Activated naive CD4-positive, alpha-beta T cell treated with anti-CD3 and anti-CD28 coated beads, Interleukin-2, amount 50 U/mL, for 24 hours (primary cell): Measurements from ENCODE around the gene FRMD5.
A peak's percentile ranks its signal among the peaks of the same experiment; 100 is the strongest.
"Not testable (repeated sequence)": the region's sequence is repeated elsewhere in the genome, so short reads cannot be mapped to it uniquely, and the experiment has no call there.

Experiments used
- H3K27ac Mint-ChIP-seq: one replicate; pipeline ENCODE4 v1.8.0; 2021; ENCODE audit warnings: mild to moderate bottlenecking, mixed read lengths
- H3K27me3 Mint-ChIP-seq: one replicate; pipeline ENCODE4 v1.8.0; 2021; ENCODE audit warnings: mixed read lengths
- H3K36me3 Mint-ChIP-seq: one replicate; pipeline ENCODE4 v1.8.0; 2021; ENCODE audit warnings: mixed read lengths
- H3K4me1 Mint-ChIP-seq: one replicate; pipeline ENCODE4 v1.8.0; 2021; ENCODE audit warnings: mixed read lengths
- H3K4me3 Mint-ChIP-seq: one replicate; pipeline ENCODE4 v1.8.0; 2021; ENCODE audit warnings: mild to moderate bottlenecking, mixed read lengths
- H3K9me3 Mint-ChIP-seq: one replicate; pipeline ENCODE4 v1.8.0; 2021; ENCODE audit warnings: mixed read lengths

The FRMD5 gene

GRCh38 chr15:43831519-43832052 lies 363.5 kb downstream of the FRMD5 start:
- not testable (repeated sequence) for H3K27ac Mint-ChIP-seq, H3K9me3 Mint-ChIP-seq, H3K4me3 Mint-ChIP-seq, H3K36me3 Mint-ChIP-seq, H3K27me3 Mint-ChIP-seq
- H3K4me1 Mint-ChIP-seq, result peaks cover 40% of the 10 kb centered on the region

- H3K9me3 Mint-ChIP-seq, H3K36me3 Mint-ChIP-seq, H3K27ac Mint-ChIP-seq, H3K4me3 Mint-ChIP-seq, H3K27me3 Mint-ChIP-seq: not testable (repeated sequence)
- peaks cover 48% of the 10 kb centered on the region for H3K4me1 Mint-ChIP-seq
Observed at GRCh38 chr15:43830691-43831275, 364.3 kb downstream of the FRMD5 start.

GRCh38 chr15:43829951-43830540 lies 365.0 kb downstream of the FRMD5 start:
- H3K27ac Mint-ChIP-seq, H3K9me3 Mint-ChIP-seq, H3K4me3 Mint-ChIP-seq, H3K36me3 Mint-ChIP-seq, H3K27me3 Mint-ChIP-seq: not testable (repeated sequence)
- H3K4me1 Mint-ChIP-seq, result peaks cover 51% of the 10 kb centered on the region

- Mint-ChIP-seq H3K4me1 (peaks cover 55% of the 10 kb centered on the region), H3K36me3 (peaks cover 8% of the 10 kb centered on the region), H3K4me3 (peak overlapping the region; percentile 91), H3K27me3 (no peaks in the 10 kb centered on the region), H3K9me3 (no peaks in the 10 kb centered on the region), H3K27ac (peak overlapping the region; percentile 95)
Observed at GRCh38 chr15:43828061-43828657, 366.9 kb downstream of the FRMD5 start.

GRCh38 chr15:43826508-43827341 lies 368.3 kb downstream of the FRMD5 start, which contains the start of gene WDR76:
TSS of gene WDR76 (plus strand) at chr15:43827002. CDS start at chr15:43827033, 31 bp downstream.
- H3K9me3 Mint-ChIP-seq, result no peaks in the 10 kb centered on the region
- H3K27ac Mint-ChIP-seq, result peak within 1 kb of the TSS; percentile 95
- no peaks in the 10 kb centered on the region for H3K27me3 Mint-ChIP-seq
- H3K36me3 Mint-ChIP-seq, result peaks cover 8% of the 10 kb centered on the region
- H3K4me1 Mint-ChIP-seq, result peaks cover 55% of the 10 kb centered on the region
- H3K4me3 Mint-ChIP-seq, result peak within 1 kb of the TSS; percentile 91

GRCh38 chr15:43826029-43826507 lies 369.0 kb downstream of the FRMD5 start:
- Mint-ChIP-seq H3K36me3 (peaks cover 8% of the 10 kb centered on the region), H3K9me3 (no peaks in the 10 kb centered on the region), H3K4me1 (peaks cover 60% of the 10 kb centered on the region), H3K27ac (peak overlapping the region; percentile 95), H3K4me3 (peak overlapping the region; percentile 91), H3K27me3 (no peaks in the 10 kb centered on the region)

- H3K27me3 Mint-ChIP-seq, H3K9me3 Mint-ChIP-seq, H3K36me3 Mint-ChIP-seq, H3K27ac Mint-ChIP-seq: not testable (repeated sequence)
- Mint-ChIP-seq H3K4me1 (peaks cover 64% of the 10 kb centered on the region), H3K4me3 (peak overlapping the region; percentile 30)
Observed at GRCh38 chr15:43825305-43825704, 369.8 kb downstream of the FRMD5 start.

- Mint-ChIP-seq H3K4me1 (peaks cover 59% of the 10 kb centered on the region), H3K9me3 (no peaks in the 10 kb centered on the region), H3K27me3 (no peaks in the 10 kb centered on the region), H3K4me3 (peak within 1 kb of the TSS; percentile 99), H3K27ac (peak within 1 kb of the TSS; percentile 99), H3K36me3 (peaks cover 5% of the 10 kb centered on the region)
Observed at GRCh38 chr15:43824302-43825246, 370.5 kb downstream of the FRMD5 start, which contains the start of gene MFAP1. TSS of gene MFAP1 (minus strand) at chr15:43824690. CDS start at chr15:43824569, 121 bp downstream.

GRCh38 chr15:43821505-43821904 lies 373.6 kb downstream of the FRMD5 start:
- peaks cover 6% of the 10 kb centered on the region for H3K36me3 Mint-ChIP-seq
- H3K27ac Mint-ChIP-seq, result no peak overlapping the region
- peaks cover 39% of the 10 kb centered on the region for H3K4me1 Mint-ChIP-seq
- no peaks in the 10 kb centered on the region for H3K27me3 Mint-ChIP-seq
- no peaks in the 10 kb centered on the region for H3K9me3 Mint-ChIP-seq
- peak overlapping the region; percentile 79 for H3K4me3 Mint-ChIP-seq
